Mucosa of descending colon (tissue), 3 donors: Measurements from ENCODE around the gene RAB3GAP1. TPM values are rescaled to one million over a fixed set of nuclear protein-coding genes. Genes with fewer than 3 reads are reported as not detected.
"Not testable (repeated sequence)": the region's sequence is repeated elsewhere in the genome, so short reads cannot be mapped to it uniquely, and the experiment has no call there.

ENCODE experiments used
- ATAC-seq: fragments of 200-7000 bp; cut with Tn5 transposase; one replicate; pipeline ENCODE4 v1.9.1; 2020; ENCODE audit warnings: mild to moderate bottlenecking, moderate library complexity
- DNase-seq, 3 donors: peaks; one replicate each; pipeline ENCODE4 v3.0.0-alpha.2; 2020
- H3K36me3 ChIP-seq: fragments of 200-600 bp; one replicate; pipeline ENCODE4 v1.8.0; 2021; ENCODE audit warnings: low read depth, mild to moderate bottlenecking
- H3K4me1 ChIP-seq: fragments of 200-600 bp; one replicate; pipeline ENCODE4 v1.8.0; 2021; ENCODE audit warnings: low read depth, mild to moderate bottlenecking
- H3K4me3 ChIP-seq: fragments of 200-600 bp; one replicate; pipeline ENCODE4 v1.8.0; 2021; ENCODE audit warnings: mild to moderate bottlenecking
- H3K9me3 ChIP-seq: fragments of 200-600 bp; one replicate; pipeline ENCODE4 v1.8.0; 2021; ENCODE audit warnings: mild to moderate bottlenecking
- CTCF ChIP-seq: fragments of 200-600 bp; IDR thresholded peaks from one replicate; pipeline ENCODE4 v1.8.0; 2022; ENCODE audit warnings: antibody characterized with exemption, mild to moderate bottlenecking
- intact Hi-C, 2 donors: fragments of 100-400 bp; cut with DNase I in 1 of 2; cut with micrococcal nuclease in 1 of 2; formaldehyde crosslinking; loops; one replicate each; pipeline versions ENCODE4 v1.11.0 to v1.11.1; 2022; cut with DNase I, micrococcal nuclease
- total RNA-seq, 3 donors: library from RNA; stranded (reverse); fragmentation: NEBNext Ultra II Directional in 2 of 3; extraction: Animal tissue kit (Norgen Biotek cat#: 25700) in 2 of 3; gene quantifications; one replicate each; pipeline versions ENCODE4 v1.2.1 to v1.2.4, GENCODE V29; 2021 to 2023
- donor health status: DM: no; HTN: no; CAD: no; lungs with moderate emphysema.
- donor health status: DM: no; HTN: no; CAD: no.
- donor health status: DM: no; HTN: yes; CAD: no.

Gene RAB3GAP1
- total RNA-seq, 3 donors from 2014 or later: 37.5 to 60.1 (median 43.0) TPM

- TF ChIP-seq CTCF: no peak
- Histone ChIP-seq H3K9me3 (no peaks in the 10 kb centered on the region), H3K36me3 (no peaks in the 10 kb centered on the region), H3K4me1 (no peaks in the 10 kb centered on the region), H3K4me3 (no peak overlapping the region)
- DNase-seq (no peak), ATAC-seq (no peak)
- intact Hi-C loops: no loop called here
Measured at GRCh38 chr2:135029481-135030134, 22.5 kb upstream of the RAB3GAP1 start.

GRCh38 chr2:135030826-135031225, 21.3 kb upstream of the RAB3GAP1 start:
- H3K9me3 ChIP-seq: no peaks in the 10 kb centered on the region
- no peaks in the 10 kb centered on the region for H3K4me1 ChIP-seq
- no peak for ATAC-seq
- intact Hi-C loops: no loop called here
- no peaks in the 10 kb centered on the region for H3K36me3 ChIP-seq
- TF ChIP-seq CTCF: no peak
- H3K4me3 ChIP-seq: no peak overlapping the region
- DNase-seq: no peak

- ATAC-seq, intact Hi-C loops, DNase-seq, H3K4me3 ChIP-seq, H3K4me1 ChIP-seq, H3K36me3 ChIP-seq, H3K9me3 ChIP-seq: not testable (repeated sequence)
Measured at GRCh38 chr2:135033216-135033615, 18.9 kb upstream of the RAB3GAP1 start.

- ATAC-seq: no peak
- DNase-seq: no peak
- Histone ChIP-seq H3K36me3 (no peaks in the 10 kb centered on the region), H3K9me3 (no peaks in the 10 kb centered on the region), H3K4me1 (no peaks in the 10 kb centered on the region), H3K4me3 (no peak overlapping the region)
- TF ChIP-seq CTCF: no peak
- intact Hi-C loops: no loop called here
Measured at GRCh38 chr2:135037831-135038230, 14.3 kb upstream of the RAB3GAP1 start.

- no peaks in the 10 kb centered on the region for H3K9me3 ChIP-seq
- DNase-seq (peak in 1 of 3 donors; percentile 18), ATAC-seq (no peak)
- no peaks in the 10 kb centered on the region for H3K4me1 ChIP-seq
- intact Hi-C loops: no loop called here
- no peak overlapping the region for H3K4me3 ChIP-seq
- TF ChIP-seq CTCF: no peak
- no peaks in the 10 kb centered on the region for H3K36me3 ChIP-seq
Measured at GRCh38 chr2:135043345-135043744, 8.7 kb upstream of the RAB3GAP1 start.

- no peak for DNase-seq
- Histone ChIP-seq H3K4me1 (no peaks in the 10 kb centered on the region), H3K36me3 (no peaks in the 10 kb centered on the region), H3K9me3 (no peaks in the 10 kb centered on the region), H3K4me3 (no peak within 1 kb of the TSS)
- ATAC-seq: peak; percentile 21
- intact Hi-C loops: no loop called here
- no peak for TF ChIP-seq CTCF
Measured at GRCh38 chr2:135047300-135047699, 4.8 kb upstream of the RAB3GAP1 start, which contains the start of gene MAP3K19. TSS of gene MAP3K19 (minus strand) at chr2:135047447. CDS start at chr2:135024647, 22,800 bp downstream.
